ENCODE data around the gene MED16. TPM values are rescaled to one million over a fixed set of nuclear protein-coding genes. Genes with fewer than 3 reads are reported as not detected.

MED16 gene
- total and polyA plus RNA-seq, 2 of the 13 experiments (the other 11 are each of a cell fraction or from before 2014, with no cell fraction given): 13.3 to 14.8 TPM

GRCh38 chr19:926589-927350, 33.8 kb upstream of the MED16 start (continued):
- TF ChIP-seq PAXIP1 (CRISPR knock-in tag; conservative IDR thresholded peaks at IDR 0.05) (peak; percentile 82), ZNF138 (CRISPR knock-in tag; IDR thresholded peaks at IDR 0.05; ENCODE audit: low read depth) (no peak), ZNF724P (CRISPR knock-in tag; IDR thresholded peaks at IDR 0.05; ENCODE audit: borderline replicate concordance) (no peak), PPARG (CRISPR knock-in tag; conservative IDR thresholded peaks at IDR 0.05) (no peak), SMAD1 (CRISPR knock-in tag; IDR thresholded peaks at IDR 0.05; ENCODE audit: borderline replicate concordance, low read depth) (no peak), ZNF280D (CRISPR knock-in tag; IDR thresholded peaks at IDR 0.05) (no peak), ZFX (CRISPR knock-in tag; IDR thresholded peaks at IDR 0.05; ENCODE audit: low read depth) (peak; percentile 61), KLF12 (CRISPR knock-in tag; IDR thresholded peaks at IDR 0.05; ENCODE audit: borderline replicate concordance) (peak; percentile 75; the same call in 1 of the 2 replicates), ZNF317 (CRISPR knock-in tag; IDR thresholded peaks at IDR 0.05) (no peak), MYNN (CRISPR knock-in tag; IDR thresholded peaks at IDR 0.05; ENCODE audit: low read depth) (no peak), IKZF4 (CRISPR knock-in tag; IDR thresholded peaks at IDR 0.05; ENCODE audit: borderline replicate concordance, low read depth, not compliant biosample characterization) (no peak), ZNF737 (CRISPR knock-in tag; IDR thresholded peaks at IDR 0.05; ENCODE audit: borderline replicate concordance) (no peak), PCBP1 (IDR thresholded peaks at IDR 0.05; ENCODE audit: borderline replicate concordance, low read depth, low read length) (no peak; the same call in 1 of the 2 replicates), ZNF275 (CRISPR knock-in tag; IDR thresholded peaks at IDR 0.05; ENCODE audit: borderline replicate concordance) (no peak), ZFP90 (CRISPR knock-in tag; IDR thresholded peaks at IDR 0.05; ENCODE audit: borderline replicate concordance) (no peak), STAG1 (CRISPR knock-in tag; IDR thresholded peaks at IDR 0.05) (no peak)
- TF ChIP-seq, protein P1, sequence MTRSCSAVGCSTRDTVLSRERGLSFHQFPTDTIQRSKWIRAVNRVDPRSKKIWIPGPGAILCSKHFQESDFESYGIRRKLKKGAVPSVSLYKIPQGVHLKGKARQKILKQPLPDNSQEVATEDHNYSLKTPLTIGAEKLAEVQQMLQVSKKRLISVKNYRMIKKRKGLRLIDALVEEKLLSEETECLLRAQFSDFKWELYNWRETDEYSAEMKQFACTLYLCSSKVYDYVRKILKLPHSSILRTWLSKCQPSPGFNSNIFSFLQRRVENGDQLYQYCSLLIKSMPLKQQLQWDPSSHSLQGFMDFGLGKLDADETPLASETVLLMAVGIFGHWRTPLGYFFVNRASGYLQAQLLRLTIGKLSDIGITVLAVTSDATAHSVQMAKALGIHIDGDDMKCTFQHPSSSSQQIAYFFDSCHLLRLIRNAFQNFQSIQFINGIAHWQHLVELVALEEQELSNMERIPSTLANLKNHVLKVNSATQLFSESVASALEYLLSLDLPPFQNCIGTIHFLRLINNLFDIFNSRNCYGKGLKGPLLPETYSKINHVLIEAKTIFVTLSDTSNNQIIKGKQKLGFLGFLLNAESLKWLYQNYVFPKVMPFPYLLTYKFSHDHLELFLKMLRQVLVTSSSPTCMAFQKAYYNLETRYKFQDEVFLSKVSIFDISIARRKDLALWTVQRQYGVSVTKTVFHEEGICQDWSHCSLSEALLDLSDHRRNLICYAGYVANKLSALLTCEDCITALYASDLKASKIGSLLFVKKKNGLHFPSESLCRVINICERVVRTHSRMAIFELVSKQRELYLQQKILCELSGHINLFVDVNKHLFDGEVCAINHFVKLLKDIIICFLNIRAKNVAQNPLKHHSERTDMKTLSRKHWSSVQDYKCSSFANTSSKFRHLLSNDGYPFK (CRISPR knock-in tag; IDR thresholded peaks at IDR 0.05; ENCODE audit: borderline replicate concordance): no peak
